Inferior parietal cortex (tissue), 1 donor: ENCODE measurements around the gene HNRNPAB.

Experiments used
- DNase-seq: peaks from one replicate; pipeline ENCODE4 v3.0.0-alpha.2; 2016; ENCODE audit errors: extremely low spot score

Gene HNRNPAB

DNA sequence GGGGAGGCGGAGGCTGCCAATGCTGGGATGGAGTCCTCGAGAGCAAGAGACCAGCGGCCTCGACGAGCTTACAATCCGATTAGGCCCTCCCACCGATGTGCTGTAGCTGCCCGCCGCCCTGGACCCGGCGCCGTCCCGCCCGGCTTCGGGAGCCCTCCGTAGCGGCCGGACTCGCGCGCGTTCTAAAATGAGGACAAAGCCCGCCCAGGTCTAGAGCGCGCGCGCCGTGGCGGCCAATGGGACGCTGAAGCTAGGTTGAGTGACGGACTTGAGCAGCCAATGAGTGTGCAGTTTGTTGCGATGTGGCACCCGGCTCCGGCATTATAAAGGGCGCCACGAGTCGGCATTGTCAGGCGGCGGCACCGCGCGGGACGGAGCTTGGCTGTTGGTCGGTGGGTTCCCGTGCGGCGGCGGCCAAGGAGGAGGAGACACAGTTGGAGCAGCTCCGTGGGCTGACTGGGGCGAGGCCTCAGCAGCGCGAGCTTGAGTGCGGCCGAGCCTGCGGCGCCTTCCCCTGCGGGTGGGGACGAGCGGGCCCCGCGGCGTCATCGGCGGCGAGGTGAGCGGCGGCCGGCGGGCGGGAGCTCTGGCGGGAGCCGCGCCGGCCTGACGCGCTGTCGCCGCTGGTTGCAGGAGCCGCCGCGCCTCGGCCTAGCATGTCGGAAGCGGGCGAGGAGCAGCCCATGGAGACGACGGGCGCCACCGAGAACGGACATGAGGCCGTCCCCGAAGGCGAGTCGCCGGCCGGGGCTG is at the start of gene HNRNPAB:
HNRNPAB (plus strand) TSS at position 352 of the 753 bp plus-strand sequence; CDS start at position 657, 305 bp downstream.
- peak; percentile 97 for DNase-seq

DNA sequence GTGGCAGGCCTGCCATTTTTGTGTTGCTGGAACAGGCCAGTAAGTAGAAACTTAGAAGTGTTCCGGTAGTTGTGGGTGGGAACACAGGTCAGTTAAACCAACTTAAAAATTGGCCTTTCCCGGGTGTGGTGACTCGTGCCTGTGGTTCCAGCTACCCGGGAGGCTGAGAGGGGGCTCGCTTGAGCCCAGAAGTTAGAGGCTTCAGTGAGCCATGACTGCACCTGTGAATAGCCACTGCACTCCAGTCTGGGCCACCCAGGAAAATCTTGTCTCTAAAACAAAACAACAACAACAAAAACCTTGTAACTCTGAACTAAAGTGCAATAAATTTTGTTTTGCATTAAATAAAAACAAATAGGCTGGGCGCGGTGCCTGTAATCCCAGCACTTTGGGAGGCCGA is 49.3 kb upstream of the HNRNPAB start:
- no peak for DNase-seq

DNA sequence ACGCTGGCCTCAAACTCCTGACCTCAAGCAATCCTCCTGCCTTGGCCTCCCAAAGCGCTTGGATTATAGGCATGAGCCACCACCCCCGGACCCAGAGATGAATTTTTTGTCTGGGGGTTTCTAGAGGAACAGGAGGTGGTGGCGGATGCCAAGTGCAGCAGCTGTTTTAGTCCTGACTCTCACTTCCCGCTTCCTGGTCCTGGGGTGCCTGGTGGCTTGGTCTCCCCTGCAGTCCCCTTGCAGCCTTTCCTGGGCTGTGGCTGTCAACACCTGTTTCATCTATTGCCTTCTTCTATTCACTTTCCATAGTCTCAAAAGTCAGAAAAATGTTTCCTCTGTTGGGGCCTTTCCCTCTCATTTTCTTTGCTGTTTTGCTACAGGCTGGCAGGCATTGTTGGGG is 44.2 kb upstream of the HNRNPAB start:
- no peak for DNase-seq

DNA sequence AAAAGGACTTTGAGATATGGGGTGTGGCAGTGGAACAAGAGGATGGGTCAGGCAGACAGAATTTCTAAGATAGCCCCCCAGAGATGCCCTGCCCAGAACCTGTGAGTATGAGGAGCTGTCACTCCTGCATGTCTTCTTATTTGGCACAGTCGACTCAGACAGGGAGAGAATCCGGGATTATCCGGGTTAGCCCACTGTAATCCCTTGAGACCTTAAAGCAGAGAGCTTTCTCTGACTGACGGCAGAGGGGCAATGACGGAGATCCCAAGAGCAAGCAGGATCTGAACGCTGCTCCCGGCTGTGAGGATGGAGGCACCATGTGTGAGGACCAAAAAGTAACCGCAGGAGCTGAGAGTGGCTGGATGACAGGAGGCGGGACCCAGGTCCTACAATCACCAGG is 41.9 kb upstream of the HNRNPAB start:
- no peak for DNase-seq

DNA sequence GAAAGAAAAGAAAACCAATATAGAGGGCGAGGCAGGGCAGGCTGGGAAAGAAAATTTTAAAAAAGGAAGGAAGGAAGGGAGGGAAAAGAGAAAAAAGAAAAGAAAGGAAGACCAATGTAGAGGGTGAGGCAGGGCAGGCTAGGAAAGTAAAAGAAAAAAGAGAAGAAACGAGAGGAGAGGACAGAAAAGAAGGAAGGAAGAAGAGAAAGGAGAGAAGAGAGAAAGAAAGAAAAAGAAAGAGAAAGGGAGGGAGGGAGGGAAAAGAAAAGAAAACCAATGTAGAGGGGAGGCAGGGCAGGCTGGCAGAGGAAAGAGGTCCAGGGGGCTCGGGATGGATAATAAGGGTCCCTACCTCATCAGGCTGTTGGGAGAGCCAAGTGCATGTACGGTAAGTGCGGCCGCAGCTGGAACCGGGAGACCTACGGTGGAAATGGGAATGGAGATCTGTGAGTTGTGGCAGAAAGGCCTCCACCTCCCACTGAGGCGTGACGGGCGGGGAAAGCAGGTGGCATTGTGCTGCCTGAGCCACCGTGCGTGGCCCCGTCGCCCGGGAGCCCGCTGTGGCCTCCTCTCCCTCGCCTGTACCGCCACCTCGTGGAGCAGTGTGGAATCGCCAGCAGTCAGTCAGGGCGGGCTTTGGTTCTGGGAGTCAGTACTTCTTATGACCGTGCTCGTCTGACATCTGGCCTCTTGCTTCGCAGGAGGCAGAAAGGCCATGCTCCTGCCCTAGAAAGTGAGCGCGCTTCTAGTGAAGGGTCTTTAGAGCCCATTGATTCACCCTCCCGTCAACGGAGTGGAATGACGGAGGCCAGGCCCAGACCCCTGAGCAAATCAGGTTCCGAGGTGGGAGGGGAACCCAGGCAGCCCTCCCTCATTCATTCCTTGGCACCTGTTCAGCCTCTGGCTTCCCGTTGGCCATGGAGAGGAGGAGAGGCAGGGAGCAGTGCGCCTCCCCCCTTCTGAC is 40.3 kb upstream of the HNRNPAB start:
- DNase-seq = peak; percentile 89

DNA sequence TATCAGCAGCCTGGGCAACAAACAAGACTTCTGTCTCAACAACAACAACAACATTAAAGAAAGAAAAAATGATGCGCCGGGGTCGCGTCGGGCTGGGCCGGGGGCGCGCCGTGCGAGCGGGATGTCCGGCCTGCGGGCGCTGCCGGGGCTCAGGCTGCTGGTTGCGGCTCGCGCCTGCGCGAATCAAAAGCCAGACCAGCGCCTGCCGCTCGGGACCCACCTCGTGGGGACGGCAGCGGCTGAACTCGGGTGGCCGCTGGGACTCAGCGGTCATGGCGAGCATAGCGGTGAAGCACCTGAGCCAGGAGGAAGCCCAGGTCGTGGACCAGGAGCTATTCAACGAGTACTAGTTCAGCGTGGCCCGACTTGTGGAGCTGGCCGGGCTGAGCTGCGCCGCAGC is 38.8 kb upstream of the HNRNPAB start:
- DNase-seq = no peak

DNA sequence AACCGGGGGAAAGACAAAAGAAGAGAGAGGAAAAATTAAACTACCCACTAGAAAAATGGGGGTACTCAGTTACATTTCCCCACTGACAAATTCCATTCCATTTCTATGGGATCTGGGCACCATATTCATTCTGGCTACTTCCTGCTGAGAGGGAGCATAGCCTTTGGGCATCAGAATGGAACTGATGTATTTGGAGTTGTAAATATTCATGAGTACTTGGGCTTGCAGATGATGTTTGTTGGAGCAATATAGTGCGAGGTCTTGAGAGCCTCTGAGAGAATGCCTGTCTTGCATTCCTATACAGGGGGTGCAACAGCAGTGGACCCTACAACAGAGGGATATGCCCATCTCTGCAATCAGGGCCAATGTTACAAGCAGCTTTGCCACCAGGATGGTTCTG is 33.9 kb upstream of the HNRNPAB start:
- no peak for DNase-seq

DNA sequence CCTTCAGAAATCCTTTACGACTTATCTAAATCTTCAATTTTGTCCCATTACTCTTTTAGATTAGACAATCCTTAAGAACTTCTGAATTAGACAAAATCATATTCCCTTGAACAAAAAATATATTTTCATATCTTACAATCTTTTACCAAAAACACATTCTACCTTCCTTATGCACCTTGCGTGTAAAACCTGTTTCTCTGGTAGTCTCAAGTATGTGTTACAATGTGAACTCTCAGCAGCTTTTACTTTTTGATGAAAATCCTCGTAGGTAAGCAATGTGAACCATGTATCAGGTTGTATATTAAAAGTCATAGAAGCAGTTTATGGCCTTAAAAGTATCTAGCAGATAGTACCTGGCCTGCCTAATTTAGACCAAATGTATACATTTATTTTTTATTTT is 29.9 kb upstream of the HNRNPAB start:
- DNase-seq = no peak

DNA sequence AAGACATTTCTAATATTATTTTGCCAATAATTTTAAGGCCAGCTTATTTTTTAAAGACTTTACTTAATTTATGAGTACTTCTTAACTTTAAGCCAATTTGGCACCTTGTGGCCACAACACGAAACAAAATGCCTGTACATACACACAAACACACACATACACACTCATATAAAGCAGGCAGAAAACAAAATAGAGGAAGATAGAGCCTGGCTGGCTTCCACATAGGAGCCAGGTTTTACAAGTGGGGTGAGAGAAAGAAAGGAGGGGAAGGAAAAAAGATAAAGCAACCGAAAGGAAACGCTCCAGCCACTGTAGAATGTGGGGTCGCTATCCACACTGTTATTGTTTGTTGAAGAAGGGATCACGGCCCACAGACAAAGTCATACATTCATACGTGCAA is 27.5 kb upstream of the HNRNPAB start:
- no peak for DNase-seq

DNA sequence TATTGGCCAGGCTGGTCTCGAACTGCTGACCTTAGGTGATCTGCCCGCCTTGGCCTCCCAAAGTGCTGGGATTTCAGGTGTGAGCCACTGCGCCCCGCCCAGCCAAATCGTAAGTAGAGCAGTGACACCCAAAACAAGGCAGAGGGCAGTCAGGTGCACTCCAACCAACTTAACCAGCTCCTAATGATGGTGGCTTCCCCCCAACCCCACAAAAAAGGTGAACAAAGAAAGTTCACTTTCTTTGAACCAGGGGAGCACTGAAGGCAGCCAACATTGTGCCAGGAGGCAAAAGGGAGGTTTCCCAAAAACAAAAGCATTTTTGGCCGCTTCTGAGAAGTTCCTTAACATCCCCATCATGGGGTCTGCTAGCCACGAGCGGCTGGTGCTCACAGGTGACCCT is 26.8 kb upstream of the HNRNPAB start:
- no peak for DNase-seq

DNA sequence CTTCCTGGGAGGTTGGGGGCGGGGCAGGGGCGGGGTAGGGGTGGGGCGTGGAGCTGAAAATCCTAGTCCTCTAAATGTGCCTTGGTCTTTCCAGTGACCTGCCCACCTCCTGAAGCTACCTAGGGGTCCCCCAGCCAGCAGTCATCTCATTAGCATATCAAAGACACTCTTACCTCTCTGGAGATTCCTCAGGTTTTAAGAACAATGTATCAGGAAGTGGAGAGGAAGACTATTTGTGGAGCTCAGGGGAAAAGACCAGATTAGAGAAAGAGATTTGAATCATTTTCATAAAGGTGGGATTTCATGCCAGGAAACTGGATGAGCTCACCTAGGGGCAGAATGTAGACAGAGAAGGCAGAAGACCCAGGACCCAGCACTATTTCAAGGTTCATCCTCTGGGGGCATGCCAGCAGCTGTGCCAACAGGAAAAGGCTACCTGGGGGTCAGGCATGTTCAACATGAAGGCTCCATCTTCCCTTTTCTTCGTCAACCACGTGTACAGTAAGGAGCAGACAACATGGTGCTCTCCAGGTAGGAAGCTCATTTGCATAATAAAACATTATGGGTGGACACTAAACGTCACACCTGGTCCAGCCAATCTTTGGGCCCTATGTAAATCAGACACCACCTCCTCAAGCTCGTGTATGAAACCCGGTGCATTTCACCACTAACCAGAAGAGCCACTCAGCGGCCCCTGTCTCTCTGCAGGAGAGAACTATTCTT is 24.0 kb upstream of the HNRNPAB start:
- no peak for DNase-seq

DNA sequence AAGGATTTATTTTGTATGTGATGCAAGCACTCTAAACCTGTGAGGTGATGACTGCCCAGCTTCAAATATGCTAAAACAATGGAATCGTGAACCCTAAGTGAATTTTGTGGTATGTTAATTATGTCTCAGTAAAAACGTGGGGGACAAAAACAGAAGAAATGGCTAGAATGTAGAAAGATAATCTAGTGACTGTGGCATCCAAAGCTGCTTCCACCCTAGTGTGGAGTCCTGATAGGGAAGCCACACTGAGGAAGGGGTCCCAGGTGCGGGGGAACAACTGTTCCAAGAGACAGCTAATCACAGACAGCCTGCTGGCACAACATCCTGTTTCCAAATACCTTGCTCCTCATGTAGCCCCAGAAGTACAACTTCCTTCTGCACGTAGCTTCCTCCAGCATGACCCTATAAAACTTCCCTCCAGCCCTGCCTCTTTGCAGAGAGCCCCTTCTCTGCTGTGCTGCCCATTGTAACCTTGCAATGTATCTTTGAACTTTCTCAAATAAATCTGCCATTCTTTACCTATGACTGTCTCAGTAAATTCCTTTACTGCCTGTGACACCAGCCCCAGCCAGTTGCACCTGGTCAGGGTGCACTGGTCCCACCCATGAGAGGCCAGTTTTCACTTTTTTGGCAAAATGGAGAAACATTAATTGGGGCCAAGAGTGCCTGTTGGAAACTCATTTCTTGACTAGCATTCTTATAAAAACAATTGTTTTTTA is 22.0 kb upstream of the HNRNPAB start:
- DNase-seq = no peak

DNA sequence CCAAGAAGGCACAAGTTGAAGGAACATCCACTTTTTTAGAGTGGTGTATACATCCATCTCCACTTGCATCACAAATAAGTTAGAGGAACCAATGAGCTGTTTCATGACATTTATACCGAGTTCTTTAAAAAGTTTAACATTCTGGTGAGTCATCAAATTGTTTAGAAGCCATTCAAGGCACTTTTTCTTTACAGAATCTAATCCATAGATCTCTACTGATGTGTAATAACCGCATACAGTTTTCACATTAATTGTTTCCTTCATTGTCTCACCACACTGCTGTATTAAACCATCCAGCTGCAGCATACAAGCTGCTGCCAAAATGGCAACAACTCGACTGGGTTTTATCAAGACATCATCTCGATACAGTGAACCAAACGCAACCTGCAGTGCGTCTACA is 17.9 kb upstream of the HNRNPAB start:
- no peak for DNase-seq

DNA sequence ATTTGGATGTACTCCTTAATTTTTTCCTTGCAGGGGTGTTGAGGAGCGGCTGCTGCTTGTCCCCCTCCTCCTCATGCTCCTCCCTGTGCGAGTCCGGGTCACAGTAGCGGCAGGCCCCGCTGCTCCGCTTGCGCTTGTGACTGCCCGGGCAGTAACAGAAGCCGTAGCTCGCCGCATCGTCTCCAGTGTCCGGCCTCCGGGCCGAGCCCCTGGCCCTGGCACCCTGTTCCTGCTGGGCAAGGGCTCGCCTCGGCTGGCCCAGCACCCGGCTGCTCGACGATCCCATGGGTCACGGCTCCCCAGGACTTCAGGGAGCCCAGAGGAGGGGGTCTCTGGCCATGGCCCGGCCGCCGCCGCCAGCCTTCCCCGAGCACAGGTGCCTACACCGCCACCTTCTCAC is 17.3 kb upstream of the HNRNPAB start, which contains the start of gene GMCL2:
GMCL2 (minus strand) TSS at position 358 of the 400 bp plus-strand sequence; CDS start at position 286, 72 bp downstream.
- no peak for DNase-seq

DNA sequence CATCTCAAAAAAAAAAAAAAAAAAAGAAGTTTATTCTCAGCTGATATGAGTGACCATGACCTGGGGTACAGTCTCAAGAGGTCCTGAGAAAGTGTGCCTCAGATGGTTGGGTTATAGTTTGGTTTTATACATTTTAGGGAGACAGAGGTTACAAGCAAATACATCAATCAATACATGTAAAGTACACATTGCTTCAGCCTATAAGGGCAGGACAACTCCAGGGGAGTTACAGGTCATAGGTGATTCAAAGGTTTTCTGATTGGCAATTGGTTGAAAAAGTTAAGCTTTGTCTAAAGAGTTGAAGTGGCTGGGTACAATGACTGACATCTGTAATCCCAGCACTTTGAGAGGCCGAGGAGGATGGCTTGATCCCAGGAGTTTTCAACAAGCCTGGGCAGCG is 14.9 kb upstream of the HNRNPAB start:
- DNase-seq = no peak

DNA sequence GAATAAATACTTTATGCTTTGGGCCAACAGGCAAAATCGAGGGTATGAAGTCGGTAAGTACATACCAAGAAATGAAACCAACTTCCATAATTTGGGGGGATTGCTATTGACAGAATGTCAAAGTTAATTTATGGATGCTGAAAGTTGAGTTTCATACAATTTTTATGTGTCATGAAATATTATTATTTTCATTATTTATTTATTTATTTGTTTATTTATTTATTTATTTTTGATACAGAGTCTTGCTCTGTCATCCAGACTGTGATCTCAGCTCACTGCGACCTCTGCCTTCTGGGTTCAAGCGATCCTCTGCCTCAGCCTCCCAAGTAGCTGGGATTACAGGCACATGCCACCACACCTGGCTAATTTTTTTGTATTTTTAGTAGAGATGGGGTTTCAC is 12.7 kb upstream of the HNRNPAB start:
- DNase-seq = no peak

DNA sequence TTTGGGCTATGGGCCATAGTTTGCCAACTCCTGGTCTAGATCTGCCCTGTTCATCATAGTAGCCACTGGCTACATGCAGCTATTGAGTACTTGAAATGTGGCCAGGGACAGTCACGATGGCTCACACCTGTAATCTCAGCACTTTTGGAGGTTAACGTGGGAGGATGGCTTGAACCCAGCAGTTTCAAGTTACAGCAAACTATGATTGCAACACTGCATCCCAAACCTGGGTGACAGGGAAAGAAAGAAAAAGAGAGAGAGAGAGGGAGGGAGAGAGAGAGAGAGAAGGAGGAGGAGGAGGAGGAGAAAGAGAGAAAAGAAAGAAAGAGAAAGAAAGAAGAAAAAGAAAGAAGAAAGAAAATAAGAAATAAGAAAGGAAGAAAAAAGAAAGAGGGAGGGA is 12.1 kb upstream of the HNRNPAB start:
- DNase-seq = no peak

DNA sequence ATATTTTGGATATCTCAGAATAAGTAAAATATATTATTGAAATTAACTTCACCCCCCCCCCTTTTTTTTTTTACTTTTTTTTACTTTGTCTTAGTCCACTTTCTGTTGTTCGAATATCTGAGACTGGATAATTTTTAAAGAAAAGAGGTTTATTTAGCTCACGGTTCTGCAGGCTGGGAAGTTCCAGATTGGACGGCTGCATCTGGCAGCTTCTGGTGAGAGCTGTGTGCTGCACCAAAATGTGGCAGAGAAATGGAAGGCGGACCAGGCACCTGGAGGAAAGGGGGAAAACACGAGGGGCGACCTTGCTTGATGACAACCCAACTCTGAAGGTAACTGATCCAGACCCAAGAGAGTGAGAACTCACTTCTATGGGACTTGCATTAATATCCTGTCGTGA is 11.5 kb upstream of the HNRNPAB start:
- DNase-seq = no peak

DNA sequence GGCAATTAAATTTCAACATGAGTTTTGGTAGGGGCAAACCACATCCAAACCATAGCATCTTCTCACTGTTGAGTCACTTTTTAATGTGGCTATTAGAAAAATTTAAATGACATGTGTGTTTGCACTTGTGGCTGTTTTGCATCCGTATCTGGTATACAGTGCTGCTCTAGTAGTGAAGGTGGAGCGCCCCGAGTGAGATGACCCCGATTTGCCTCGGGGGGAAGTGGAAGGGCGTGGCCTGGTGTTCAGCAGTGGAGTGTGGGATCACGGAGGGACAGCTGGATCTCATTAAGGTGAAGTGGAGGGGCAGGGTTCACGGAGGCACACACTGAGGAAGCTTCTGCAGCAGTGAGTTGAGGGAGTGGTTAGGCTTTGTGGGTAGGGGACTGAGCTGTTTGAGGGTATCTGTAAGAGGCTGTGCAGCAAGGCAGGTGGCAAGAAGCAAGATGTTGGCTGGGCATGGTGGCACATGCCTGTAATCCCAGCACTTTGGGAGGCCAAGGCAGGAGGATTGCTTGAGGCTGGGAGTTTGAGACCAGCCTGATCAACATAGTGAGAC is 11.0 kb upstream of the HNRNPAB start:
- DNase-seq = no peak

DNA sequence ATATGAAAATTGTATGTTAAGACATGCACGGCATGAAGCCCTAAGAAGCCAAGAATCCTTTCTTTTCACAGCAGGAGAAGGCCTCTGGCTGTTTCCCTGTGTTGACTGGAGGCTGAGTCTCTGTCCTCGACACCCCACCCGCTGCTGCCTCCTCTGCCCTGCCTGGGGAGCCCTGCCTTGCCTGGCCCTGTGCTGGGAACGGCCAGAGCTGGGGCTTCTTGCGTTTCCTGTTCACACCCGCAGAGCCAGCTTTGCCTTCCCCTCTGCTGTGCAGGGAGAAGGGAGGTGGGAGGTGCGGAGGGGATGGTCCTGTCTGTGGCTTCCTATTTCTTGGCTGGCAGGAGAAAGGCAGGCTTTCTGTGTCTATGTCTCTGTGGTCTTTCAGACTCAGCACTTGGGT is 10.3 kb upstream of the HNRNPAB start:
- DNase-seq = no peak

DNA sequence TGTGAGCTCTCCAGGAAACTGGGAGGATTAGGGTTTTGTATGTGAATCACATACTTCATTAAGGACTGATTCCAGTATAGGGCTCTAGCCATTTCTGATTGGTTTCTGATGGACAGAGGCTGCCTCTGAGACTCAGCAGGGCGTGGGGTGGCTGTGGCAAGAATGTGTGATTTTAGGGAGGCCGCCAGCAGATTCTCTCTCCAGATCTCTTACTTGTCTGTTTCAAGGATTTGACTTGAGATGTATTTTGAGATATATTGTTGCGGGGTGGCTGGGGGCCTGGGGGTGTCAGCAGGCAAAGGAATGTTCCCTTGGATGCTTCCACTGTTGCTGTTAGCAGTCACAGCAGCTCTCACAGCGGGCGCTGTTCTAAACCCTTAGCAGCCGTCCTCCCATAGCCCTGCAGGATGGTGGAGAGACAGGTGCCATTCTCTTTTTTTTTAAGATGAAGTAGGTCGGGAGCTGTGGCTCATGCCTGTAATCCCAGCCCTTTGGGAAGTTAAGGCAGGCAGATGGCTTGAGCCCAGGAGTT is 8.0 kb upstream of the HNRNPAB start:
- DNase-seq = no peak
